Measurements from ENCODE around the gene KLHL29. TPM values are rescaled to one million over a fixed set of nuclear protein-coding genes. Genes with fewer than 3 reads are reported as not detected.

Gene KLHL29
- total RNA-seq, 1 donor from 2014 or later, result 36.5 TPM

DNA sequence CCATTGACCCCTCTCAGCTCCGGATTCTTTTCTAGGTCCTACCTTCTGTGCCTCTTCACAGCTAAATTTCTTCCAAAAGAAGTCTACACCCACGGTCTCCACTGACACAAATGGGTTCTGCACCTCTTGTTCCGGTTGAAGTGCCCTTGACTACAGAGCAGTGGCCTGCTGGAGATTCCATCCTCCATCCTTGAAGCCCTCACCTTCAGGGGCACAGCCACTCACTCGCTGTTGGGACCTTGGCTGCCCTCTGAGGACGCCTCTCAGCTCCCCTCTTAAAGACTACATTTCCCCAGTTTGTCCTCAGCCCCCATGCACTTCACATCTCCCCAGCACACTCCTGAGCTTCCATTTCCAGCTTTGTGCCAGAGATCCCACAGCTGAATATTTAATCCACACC, 315.6 kb downstream of the KLHL29 start:
- Mint-ChIP-seq H3K9me3 (ENCODE audit: unreplicated experiment) (peaks cover 30% of the 10 kb centered on the region), H3K4me1 (ENCODE audit: low read depth, unreplicated experiment) (peaks cover 40% of the 10 kb centered on the region), H3K27ac (ENCODE audit: unreplicated experiment) (no peak overlapping the region), H3K27me3 (ENCODE audit: unreplicated experiment) (peaks cover 29% of the 10 kb centered on the region), H3K4me3 (ENCODE audit: unreplicated experiment) (no peak overlapping the region), H3K36me3 (ENCODE audit: unreplicated experiment) (peaks cover 22% of the 10 kb centered on the region)
- TF ChIP-seq, protein P1, sequence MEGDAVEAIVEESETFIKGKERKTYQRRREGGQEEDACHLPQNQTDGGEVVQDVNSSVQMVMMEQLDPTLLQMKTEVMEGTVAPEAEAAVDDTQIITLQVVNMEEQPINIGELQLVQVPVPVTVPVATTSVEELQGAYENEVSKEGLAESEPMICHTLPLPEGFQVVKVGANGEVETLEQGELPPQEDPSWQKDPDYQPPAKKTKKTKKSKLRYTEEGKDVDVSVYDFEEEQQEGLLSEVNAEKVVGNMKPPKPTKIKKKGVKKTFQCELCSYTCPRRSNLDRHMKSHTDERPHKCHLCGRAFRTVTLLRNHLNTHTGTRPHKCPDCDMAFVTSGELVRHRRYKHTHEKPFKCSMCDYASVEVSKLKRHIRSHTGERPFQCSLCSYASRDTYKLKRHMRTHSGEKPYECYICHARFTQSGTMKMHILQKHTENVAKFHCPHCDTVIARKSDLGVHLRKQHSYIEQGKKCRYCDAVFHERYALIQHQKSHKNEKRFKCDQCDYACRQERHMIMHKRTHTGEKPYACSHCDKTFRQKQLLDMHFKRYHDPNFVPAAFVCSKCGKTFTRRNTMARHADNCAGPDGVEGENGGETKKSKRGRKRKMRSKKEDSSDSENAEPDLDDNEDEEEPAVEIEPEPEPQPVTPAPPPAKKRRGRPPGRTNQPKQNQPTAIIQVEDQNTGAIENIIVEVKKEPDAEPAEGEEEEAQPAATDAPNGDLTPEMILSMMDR (IDR thresholded peaks at IDR 0.05; ENCODE audit: partially characterized antibody, unreplicated experiment), result no peak
- no peak for DNase-seq

DNA sequence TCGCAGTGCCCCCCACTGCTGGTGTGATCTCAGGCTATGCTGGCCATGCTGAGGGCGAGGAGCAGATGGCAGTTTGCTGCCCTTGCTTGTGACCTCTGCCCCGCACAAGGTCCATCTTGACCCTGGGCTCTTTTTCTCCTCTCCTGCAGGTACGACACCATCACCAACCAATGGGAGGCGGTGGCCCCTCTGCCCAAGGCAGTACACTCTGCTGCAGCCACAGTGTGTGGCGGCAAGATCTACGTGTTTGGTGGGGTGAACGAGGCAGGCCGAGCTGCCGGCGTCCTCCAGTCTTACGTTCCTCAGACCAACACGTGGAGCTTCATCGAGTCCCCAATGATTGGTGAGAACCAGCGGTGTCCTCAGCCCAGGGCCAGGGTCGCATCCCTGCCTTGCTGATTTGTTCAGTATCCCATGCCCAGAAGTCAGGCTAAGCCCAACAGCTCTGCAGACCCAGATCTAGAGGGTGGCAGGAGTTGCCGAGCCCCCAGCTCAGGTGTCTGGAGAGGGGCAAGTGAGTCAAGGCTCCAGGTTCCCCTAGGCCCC, 318.1 kb downstream of the KLHL29 start:
- Mint-ChIP-seq H3K9me3 (ENCODE audit: unreplicated experiment) (peaks cover 27% of the 10 kb centered on the region), H3K4me3 (ENCODE audit: unreplicated experiment) (no peak overlapping the region), H3K27me3 (ENCODE audit: unreplicated experiment) (peaks cover 21% of the 10 kb centered on the region), H3K27ac (ENCODE audit: unreplicated experiment) (no peak overlapping the region), H3K4me1 (ENCODE audit: low read depth, unreplicated experiment) (peaks cover 29% of the 10 kb centered on the region), H3K36me3 (ENCODE audit: unreplicated experiment) (peaks cover 36% of the 10 kb centered on the region)
- TF ChIP-seq, protein P1 (IDR thresholded peaks at IDR 0.05; ENCODE audit: partially characterized antibody, unreplicated experiment), result no peak
- no peak for DNase-seq

- DNase-seq, result no peak
- no peak overlapping the region for H3K27ac Mint-ChIP-seq (ENCODE audit: unreplicated experiment)
- peaks cover 27% of the 10 kb centered on the region for H3K4me1 Mint-ChIP-seq (ENCODE audit: low read depth, unreplicated experiment)
- H3K9me3 Mint-ChIP-seq (ENCODE audit: unreplicated experiment), result peaks cover 25% of the 10 kb centered on the region
- peaks cover 36% of the 10 kb centered on the region for H3K36me3 Mint-ChIP-seq (ENCODE audit: unreplicated experiment)
- peaks cover 21% of the 10 kb centered on the region for H3K27me3 Mint-ChIP-seq (ENCODE audit: unreplicated experiment)
- no peak overlapping the region for H3K4me3 Mint-ChIP-seq (ENCODE audit: unreplicated experiment)
- TF ChIP-seq, protein P1 (IDR thresholded peaks at IDR 0.05; ENCODE audit: partially characterized antibody, unreplicated experiment), result no peak
Measured at GRCh38 chr2:23703583-23704385, 318.8 kb downstream of the KLHL29 start.

DNA sequence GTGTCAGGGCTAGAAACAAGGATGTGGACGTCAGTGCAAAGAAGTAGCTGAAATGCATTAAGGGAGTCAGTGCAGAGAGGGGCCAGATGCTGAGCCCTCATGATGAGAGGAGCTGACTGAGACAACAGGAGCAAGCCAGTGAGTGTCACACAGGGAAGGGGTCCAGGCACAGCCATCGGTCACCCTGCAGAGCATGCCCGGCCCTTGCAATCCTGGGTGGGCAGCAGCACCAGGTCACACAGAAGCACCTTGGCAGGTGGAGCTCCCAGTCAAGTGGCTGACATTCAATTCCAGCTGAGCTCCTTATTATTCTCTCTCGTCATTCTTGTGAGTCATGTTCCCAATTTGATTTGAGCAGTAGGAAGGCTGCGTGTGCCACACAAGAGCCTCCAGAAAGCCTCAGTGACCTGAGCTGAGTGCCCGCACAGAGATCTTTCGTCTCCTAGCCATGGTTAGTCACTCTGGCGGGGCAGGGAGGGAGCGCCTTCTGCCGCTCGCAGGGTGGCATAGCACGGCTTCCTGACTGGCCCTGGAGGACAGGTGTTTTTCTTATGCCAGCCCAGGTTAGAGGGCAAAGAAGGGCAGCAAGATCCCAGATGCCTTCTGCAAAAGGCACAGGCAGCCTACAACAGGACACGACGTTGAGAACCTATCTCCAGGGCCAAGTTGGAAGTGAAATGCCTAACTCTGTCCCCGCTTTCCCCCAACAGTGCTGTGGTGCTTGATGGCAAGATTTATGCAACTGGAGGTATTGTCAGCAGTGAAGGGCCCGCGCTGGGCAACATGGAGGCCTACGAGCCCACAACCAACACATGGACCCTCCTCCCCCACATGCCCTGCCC, 321.0 kb downstream of the KLHL29 start:
- H3K4me3 Mint-ChIP-seq (ENCODE audit: unreplicated experiment), result no peak overlapping the region

More for the DNA sequence above, 321.0 kb downstream of the KLHL29 start:
- H3K27ac Mint-ChIP-seq (ENCODE audit: unreplicated experiment), result peak overlapping the region; percentile 79
- H3K9me3 Mint-ChIP-seq (ENCODE audit: unreplicated experiment), result peaks cover 25% of the 10 kb centered on the region
- H3K36me3 Mint-ChIP-seq (ENCODE audit: unreplicated experiment), result peaks cover 29% of the 10 kb centered on the region
- no peak for DNase-seq
- H3K27me3 Mint-ChIP-seq (ENCODE audit: unreplicated experiment), result peaks cover 18% of the 10 kb centered on the region
- H3K4me1 Mint-ChIP-seq (ENCODE audit: low read depth, unreplicated experiment), result peaks cover 19% of the 10 kb centered on the region
- TF ChIP-seq, protein P1 (IDR thresholded peaks at IDR 0.05; ENCODE audit: partially characterized antibody, unreplicated experiment), result no peak
